Cortex of kidney (tissue), 1 donor: Measurements from ENCODE around the gene HCK.

Source experiments
- DNase-seq: peaks from one replicate; lab custom pipeline; 2025; lab: John Stamatoyannopoulos, UW

The HCK gene

DNA sequence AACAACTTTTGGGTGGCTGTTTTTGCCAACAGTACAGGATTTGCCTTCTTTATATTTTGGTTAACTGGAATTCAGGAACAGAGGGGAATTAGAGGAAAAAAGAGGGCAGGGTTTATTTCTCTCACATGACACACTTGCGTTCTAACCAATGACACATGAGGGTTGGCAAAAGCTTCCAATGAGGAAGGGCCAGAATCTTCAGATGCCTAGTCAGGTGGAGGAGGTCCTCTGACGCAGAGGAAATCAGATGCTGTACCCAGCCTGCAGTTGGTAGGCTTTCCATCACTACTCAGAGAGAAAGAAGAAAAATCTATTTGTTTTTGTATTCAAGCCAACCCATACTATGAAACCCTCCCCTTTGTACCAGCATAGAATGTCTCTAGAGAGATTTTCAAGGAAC is 78.3 kb downstream of the HCK start:
- no peak for DNase-seq

GRCh38 chr20:32130965-32131364 is 78.9 kb downstream of the HCK start:
- DNase-seq = no peak

DNA sequence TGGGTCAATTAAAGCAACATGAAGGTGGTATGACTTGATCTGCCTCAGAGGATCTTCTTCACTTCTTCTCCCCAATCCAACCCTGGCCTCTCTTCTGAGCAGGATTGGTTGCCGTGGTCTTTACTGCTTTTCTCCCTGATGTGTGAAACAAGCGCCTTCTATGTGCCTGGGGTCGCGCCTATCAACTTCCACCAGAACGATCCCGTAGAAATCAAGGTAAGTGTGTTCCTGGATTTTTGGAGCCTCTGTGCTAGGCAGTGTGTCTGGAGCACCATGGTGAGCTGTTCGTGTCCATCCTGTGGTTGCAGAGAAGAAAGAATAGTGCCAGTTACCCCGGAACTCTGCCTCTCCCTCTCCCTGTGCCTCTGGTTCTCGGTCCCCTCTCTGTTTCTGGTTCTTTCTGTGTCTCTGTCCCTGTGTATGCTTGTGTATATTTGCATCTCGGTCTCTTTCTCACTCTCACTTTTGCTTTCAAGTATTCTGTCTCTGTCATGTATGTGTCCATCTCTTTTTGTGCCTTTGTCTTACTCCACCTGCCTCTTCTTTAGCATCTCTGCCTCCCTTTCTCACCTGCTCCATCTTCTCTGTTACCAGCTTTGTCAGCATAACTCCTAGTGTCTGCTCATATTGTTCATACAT is 81.0 kb downstream of the HCK start:
- no peak for DNase-seq

DNA sequence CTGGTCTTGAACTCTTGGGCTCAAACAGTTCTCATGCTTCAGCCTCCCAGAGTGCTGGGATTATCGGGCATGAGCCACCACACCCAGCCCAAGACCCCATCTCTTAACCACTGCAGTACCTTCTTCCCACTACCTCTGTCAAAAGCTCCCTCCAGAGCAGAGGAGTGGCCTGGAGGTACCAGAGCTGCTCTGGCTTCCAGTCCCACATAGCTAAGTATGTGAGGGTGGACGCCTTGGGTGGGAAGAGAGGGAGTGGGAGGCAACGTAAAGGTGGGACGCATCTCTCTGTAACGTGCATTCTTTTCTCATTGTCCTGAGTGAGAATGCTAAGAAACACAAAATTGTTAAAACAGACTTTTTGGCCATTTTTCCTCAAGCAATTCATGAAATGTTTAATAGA is 82.0 kb downstream of the HCK start:
- no peak for DNase-seq

GRCh38 chr20:32135983-32136515 is 84.0 kb downstream of the HCK start:
- no peak for DNase-seq

DNA sequence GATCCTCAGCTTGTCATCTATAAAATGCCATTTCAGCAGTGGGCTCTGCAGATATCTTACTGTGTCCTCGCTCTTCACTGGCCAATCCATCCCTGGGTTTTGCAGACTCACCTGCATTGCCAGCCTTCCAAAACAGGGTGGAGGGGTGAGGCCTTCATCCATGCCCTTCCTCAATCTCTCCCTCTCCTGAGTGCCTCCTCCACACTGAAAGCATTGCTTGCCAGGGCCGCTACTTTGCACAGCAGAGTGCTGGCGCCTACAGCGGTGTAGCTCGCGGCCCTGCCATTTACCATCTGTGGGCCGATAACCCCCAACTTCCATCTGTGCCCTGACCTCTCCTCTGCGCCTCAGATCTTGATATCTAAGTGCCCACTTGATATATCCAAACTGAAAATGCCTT is 86.9 kb downstream of the HCK start:
- no peak for DNase-seq

DNA sequence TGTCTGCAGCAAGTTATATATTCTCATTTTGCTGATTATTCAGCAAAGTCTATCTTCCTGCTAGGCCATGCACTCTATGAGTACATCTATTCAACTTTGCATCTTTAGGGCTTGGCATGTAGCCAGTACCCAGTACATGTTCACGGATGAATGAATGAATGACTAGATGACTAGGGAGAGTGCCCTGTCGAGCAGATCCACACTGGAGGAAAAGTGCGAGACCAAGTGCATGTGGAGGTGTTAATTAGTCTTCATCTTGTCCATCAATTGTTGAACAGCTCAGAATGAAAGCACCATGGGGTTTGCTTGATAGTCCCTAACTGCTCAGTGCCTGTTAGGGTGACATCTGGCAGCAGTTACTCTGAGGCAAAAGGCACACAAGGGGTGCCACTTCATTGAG is 87.9 kb downstream of the HCK start:
- DNase-seq = no peak

GRCh38 chr20:32140603-32141002 is 88.6 kb downstream of the HCK start:
- no peak for DNase-seq

- no peak for DNase-seq
These were observed 89.5 kb downstream of the HCK start for GRCh38 chr20:32141465-32141980.

DNA sequence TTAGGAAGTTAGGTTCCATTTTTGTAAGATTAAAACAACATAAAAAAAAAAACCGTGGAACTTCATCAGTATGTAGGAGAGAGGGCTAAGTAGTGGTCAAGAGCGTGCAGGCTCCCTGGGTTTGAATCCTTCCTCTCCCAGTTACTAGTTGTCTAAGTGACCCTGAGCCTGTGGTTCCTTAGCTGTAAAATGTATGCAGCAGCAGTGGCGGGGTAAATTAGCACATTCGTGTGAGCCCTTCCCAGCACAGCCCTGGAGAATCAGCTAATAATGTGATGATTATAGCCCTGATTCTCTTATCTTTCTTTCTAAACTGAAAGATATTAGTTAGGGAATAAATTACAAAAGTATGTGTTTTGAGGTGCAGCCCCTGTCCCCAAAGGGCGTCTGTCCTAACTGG is 90.0 kb downstream of the HCK start:
- DNase-seq = no peak

DNA sequence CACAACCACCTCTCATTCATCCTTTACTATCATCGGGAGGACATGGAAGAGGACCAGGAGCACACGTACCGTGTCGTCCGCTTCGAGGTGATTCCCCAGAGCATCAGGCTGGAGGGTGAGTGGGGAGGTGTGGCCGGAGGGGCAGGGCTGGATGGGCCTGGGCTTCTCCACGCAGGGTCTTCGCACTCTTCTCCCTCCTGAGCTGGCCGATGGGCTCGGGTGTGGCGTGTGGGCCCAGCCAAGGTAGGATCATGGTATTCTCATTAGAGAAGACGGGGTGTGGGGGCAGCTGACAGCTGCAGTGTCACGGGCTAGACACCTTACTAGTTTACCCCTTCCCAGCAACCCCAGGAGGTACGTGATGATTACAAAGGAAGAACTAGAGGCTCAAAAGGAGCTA is 90.9 kb downstream of the HCK start:
- DNase-seq = no peak

GRCh38 chr20:32144898-32145662 is 93.0 kb downstream of the HCK start:
- no peak for DNase-seq

DNA sequence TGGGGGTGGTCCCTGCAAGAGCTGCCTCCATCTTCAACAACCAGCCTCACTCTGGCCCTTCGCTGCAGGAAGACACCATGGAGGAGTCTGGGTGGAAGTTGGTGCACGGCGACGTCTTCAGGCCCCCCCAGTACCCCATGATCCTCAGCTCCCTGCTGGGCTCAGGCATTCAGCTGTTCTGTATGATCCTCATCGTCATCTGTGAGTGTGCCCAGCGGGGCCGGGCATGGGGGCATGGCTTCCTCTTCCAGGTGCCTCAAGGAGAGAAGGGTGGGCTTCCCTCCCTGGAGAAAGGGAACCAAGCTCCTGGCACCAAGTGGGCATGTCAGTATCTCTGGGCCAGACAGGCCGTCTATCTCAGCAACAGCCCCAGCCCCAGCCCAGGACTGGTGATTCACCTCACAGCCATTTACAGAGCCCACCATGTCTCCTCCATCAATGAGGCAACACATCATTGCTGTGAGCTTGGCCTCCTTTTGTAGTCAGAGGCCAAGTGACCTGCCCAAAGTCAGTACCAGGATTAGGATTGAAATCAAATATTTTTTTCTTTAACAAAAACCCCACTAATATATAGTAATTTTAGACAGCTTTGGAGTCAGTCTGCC is 97.6 kb downstream of the HCK start:
- DNase-seq = no peak

GRCh38 chr20:32150291-32150848 is 98.3 kb downstream of the HCK start:
- DNase-seq = no peak
